Measurements from ENCODE around the gene PPFIBP1.

The PPFIBP1 gene

GRCh38 chr12:27571463-27571862 lies 47.5 kb downstream of the PPFIBP1 start:
- no peak for TF ChIP-seq CTCF (IDR thresholded peaks at IDR 0.05; ENCODE audit: low read depth, low read length)
- in situ Hi-C loops (cut with HindIII; ENCODE audit: low sequenced_read_pairs) = no loop called here
- peak; percentile 96 for DNase-seq (ENCODE audit: low read depth, low spot score)
- no peak overlapping the region for H3K4me3 ChIP-seq (ENCODE audit: low read depth, low read length)

GRCh38 chr12:27572486-27573255 lies 48.7 kb downstream of the PPFIBP1 start:
- in situ Hi-C loops (cut with HindIII; ENCODE audit: low sequenced_read_pairs) = no loop called here
- peak; percentile 57 for DNase-seq (ENCODE audit: low read depth, low spot score)
- no peak overlapping the region for H3K4me3 ChIP-seq (ENCODE audit: low read depth, low read length)
- no peak for TF ChIP-seq CTCF (IDR thresholded peaks at IDR 0.05; ENCODE audit: low read depth, low read length)

- TF ChIP-seq CTCF (IDR thresholded peaks at IDR 0.05; ENCODE audit: low read depth, low read length) = no peak
- DNase-seq (ENCODE audit: low read depth, low spot score) = peak; percentile 98
- in situ Hi-C loops (cut with HindIII; ENCODE audit: low sequenced_read_pairs) = no loop called here
- no peak overlapping the region for H3K4me3 ChIP-seq (ENCODE audit: low read depth, low read length)
These were observed 50.0 kb downstream of the PPFIBP1 start for GRCh38 chr12:27573972-27574371.

- no peak overlapping the region for H3K4me3 ChIP-seq (ENCODE audit: low read depth, low read length)
- no peak for TF ChIP-seq CTCF (IDR thresholded peaks at IDR 0.05; ENCODE audit: low read depth, low read length)
- no peak for DNase-seq (ENCODE audit: low read depth, low spot score)
- in situ Hi-C loops (cut with HindIII; ENCODE audit: low sequenced_read_pairs) = no loop called here
These were observed 51.2 kb downstream of the PPFIBP1 start for GRCh38 chr12:27575090-27575761.

GRCh38 chr12:27575762-27576118 lies 51.7 kb downstream of the PPFIBP1 start:
- in situ Hi-C loops (cut with HindIII; ENCODE audit: low sequenced_read_pairs) = no loop called here
- TF ChIP-seq CTCF (IDR thresholded peaks at IDR 0.05; ENCODE audit: low read depth, low read length) = no peak
- DNase-seq (ENCODE audit: low read depth, low spot score) = no peak
- no peak overlapping the region for H3K4me3 ChIP-seq (ENCODE audit: low read depth, low read length)

GRCh38 chr12:27576667-27577347 lies 52.8 kb downstream of the PPFIBP1 start:
- no peak for DNase-seq (ENCODE audit: low read depth, low spot score)
- TF ChIP-seq CTCF (IDR thresholded peaks at IDR 0.05; ENCODE audit: low read depth, low read length) = no peak
- in situ Hi-C loops (cut with HindIII; ENCODE audit: low sequenced_read_pairs) = no loop called here
- H3K4me3 ChIP-seq (ENCODE audit: low read depth, low read length) = no peak overlapping the region
